NCI-H2081 treated with DMSO at 0.1 percent for 48 hours (cell line): ENCODE results near the gene KIRREL1.

Source experiments
- DNase-seq: peaks from one replicate; lab custom pipeline; 2025; lab: John Stamatoyannopoulos, UW

The KIRREL1 gene

GRCh38 chr1:158035976-158036583, 42.6 kb downstream of the KIRREL1 start:
- DNase-seq = no peak

GRCh38 chr1:158037008-158037865, 43.8 kb downstream of the KIRREL1 start:
- no peak for DNase-seq

- DNase-seq = no peak
Observed at GRCh38 chr1:158037866-158038359, 44.5 kb downstream of the KIRREL1 start.

GRCh38 chr1:158038793-158039192, 45.3 kb downstream of the KIRREL1 start:
- DNase-seq = no peak

- DNase-seq = no peak
Observed at GRCh38 chr1:158039380-158039779, 45.9 kb downstream of the KIRREL1 start.

- no peak for DNase-seq
Observed at GRCh38 chr1:158040323-158040722, 46.9 kb downstream of the KIRREL1 start.

GRCh38 chr1:158043232-158043631, 49.8 kb downstream of the KIRREL1 start:
- no peak for DNase-seq

GRCh38 chr1:158045639-158046038, 52.2 kb downstream of the KIRREL1 start:
- no peak for DNase-seq

GRCh38 chr1:158046715-158047510, 53.5 kb downstream of the KIRREL1 start:
- no peak for DNase-seq

- no peak for DNase-seq
Observed at GRCh38 chr1:158048371-158049067, 55.1 kb downstream of the KIRREL1 start.

- DNase-seq = no peak
Observed at GRCh38 chr1:158049853-158050252, 56.4 kb downstream of the KIRREL1 start.

GRCh38 chr1:158053276-158053675, 59.8 kb downstream of the KIRREL1 start:
- no peak for DNase-seq

- DNase-seq = no peak
Observed at GRCh38 chr1:158054721-158055120, 61.3 kb downstream of the KIRREL1 start.

- no peak for DNase-seq
Observed at GRCh38 chr1:158055854-158056253, 62.4 kb downstream of the KIRREL1 start.

- no peak for DNase-seq
Observed at GRCh38 chr1:158056498-158056897, 63.1 kb downstream of the KIRREL1 start.

GRCh38 chr1:158058237-158058985, 65.0 kb downstream of the KIRREL1 start:
- DNase-seq = no peak

- no peak for DNase-seq
Observed at GRCh38 chr1:158059984-158060383, 66.5 kb downstream of the KIRREL1 start.

GRCh38 chr1:158062174-158062573, 68.7 kb downstream of the KIRREL1 start:
- DNase-seq = no peak

GRCh38 chr1:158067662-158068061, 74.2 kb downstream of the KIRREL1 start:
- DNase-seq = no peak

GRCh38 chr1:158068918-158069317, 75.5 kb downstream of the KIRREL1 start:
- DNase-seq = no peak

GRCh38 chr1:158071138-158071537, 77.7 kb downstream of the KIRREL1 start:
- DNase-seq = no peak
